GM21825 (cell line): ENCODE results near the gene UAP1.

Experiments
- ATAC-seq: cut with Tn5 transposase; IDR thresholded peaks from one replicate; pipeline ENCODE4 v1.9.1; 2021; ENCODE audit warnings: mild to moderate bottlenecking, moderate library complexity; ENCODE audit not compliant: unreplicated experiment

Gene UAP1

DNA sequence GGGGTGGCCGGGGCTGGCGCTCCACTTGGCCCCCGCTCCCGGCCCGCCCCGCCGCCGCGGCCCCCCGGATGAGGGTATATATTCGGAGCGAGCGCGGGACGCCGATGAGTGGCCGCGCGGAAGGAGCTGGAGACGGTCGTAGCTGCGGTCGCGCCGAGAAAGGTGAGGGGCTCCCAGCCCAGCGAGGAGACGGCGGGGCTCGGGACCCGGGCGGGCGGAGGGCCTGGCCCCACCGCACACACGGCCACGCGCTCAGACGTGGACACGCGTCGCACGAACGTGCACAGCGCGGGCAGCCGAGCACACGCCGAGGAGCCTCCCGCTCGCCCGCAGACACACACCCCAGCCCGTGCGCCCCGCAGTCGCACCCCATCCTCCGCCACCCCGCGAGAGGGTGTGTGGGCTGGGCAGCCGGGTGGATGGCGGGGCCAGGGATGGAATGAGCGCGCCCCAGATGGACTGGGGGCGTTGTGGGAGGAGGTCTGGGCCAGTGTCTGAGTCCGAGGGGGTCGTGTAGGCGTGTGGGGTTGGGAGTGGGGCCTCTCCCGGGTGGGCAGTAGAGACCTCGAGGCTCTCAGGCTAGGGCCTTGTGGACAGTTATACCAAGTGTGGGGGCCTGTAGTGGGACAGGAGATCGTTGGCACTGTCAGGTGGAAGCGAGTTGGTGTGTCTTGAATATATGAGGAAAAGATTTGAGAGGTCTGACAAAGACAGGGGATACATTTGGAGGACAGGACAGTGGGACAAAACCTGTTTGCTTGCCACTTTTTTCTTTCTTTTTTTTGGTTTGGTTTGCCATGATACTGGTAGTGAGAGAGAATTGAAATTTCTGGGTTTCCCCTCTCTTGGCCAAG is at the start of gene UAP1:
UAP1 (plus strand) TSS at position 107 of the 854 bp plus-strand sequence. CDS start 4,347 bp downstream, outside the sequence.
- ATAC-seq: peak; percentile 30

DNA sequence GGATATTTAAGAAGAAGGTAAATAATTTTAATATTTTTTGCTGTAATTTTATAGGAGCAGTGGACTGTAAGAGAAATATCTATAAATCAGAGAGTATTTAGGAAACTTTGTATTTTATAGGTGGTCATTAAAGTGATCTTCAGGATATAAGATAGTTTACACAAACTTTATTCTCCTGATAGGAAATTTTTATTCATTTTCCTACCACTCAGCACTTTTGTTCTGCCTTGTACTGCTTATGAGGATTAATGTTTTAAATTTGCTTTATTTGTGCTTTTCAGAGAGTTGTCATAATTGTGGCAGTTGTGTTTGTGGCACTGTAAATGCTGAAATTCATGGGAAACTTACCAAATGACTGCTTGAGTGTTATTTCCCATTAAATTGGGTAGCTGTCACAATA is 34.2 kb upstream of the UAP1 start:
- no peak for ATAC-seq

DNA sequence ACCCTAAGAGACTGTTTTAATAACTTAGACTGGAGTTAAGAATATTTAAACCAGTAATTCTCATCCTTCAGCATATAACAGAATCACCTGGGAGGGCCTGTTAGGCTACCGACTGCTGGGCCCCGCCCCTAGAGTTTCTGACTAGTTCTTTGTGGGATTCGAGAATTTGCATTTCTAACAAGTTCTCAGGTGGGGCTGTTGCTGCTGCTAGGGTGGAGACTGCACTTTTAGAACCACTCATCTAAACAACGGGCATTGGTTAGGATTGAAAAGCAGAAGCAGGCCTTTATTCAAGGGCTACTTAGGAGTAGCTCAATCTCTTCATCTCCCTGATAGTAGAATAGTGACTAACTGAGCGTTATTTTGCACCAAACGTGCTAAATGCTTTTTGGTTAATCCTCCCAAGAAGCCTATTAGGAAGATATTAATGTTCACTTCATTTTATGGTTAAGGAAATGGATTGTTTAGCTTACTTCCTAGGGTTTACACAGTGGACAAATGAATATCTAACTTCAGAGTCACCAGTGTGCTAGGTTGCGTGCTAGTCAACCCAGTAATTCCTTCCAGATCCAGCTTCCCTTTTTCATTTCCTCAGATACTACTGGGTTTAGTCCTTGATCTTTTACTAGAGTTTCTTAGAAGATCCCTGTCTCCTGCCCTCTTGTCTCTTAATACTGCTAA is 31.1 kb upstream of the UAP1 start:
- peak; percentile 93 for ATAC-seq

DNA sequence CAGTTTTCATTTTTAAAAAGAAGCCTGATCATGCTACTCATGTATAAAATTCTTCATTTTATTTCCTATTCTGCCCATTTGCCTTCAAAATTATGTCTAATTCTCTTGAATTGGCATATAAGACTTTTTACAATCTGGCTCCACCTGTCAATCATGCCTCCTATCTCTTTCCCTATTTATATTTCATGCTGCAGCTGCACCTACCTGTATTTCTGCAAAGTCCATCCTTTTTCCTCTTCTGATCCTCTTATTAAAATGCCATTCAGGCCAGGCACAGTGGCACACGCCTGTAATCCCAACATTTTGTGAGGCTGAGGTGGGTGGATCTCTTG is 30.6 kb upstream of the UAP1 start:
- ATAC-seq: no peak

DNA sequence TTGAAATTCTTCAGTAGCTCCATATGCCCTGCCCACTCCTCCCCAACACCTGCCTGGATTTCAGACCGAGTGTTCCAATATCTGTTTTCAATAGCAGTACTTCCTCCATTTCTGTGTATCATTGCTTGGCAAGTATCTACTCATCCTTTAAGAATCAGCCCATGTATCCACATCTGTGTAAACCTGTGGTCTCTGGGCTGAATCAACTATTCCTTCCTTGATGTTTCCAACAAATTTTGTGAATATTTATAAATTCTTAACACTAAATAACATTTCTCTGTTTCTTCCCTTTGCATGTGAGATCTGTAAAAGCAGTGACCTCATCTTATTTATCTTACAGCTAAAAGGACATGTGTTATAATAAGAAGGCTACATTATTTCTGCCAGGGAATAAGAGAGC is 26.0 kb upstream of the UAP1 start:
- no peak for ATAC-seq

DNA sequence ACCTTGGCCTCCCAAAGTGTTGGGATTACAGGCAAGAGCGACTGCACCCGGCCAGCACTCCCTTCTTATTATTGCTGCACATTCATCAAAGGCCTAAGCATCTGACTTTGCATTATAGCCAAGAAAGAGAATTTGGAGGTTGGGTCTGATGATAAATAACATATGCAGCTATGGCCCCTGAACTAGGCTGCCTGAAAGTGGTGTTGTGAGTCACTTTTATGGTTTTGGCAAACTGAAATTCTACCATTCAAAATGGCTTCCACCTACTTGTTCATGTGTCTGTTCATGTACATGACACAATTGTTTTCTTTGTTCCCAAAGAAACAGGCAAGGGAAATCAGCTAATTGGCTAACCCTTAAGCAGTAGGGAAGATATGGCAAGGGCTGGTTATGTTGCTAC is 25.0 kb upstream of the UAP1 start:
- ATAC-seq: no peak

DNA sequence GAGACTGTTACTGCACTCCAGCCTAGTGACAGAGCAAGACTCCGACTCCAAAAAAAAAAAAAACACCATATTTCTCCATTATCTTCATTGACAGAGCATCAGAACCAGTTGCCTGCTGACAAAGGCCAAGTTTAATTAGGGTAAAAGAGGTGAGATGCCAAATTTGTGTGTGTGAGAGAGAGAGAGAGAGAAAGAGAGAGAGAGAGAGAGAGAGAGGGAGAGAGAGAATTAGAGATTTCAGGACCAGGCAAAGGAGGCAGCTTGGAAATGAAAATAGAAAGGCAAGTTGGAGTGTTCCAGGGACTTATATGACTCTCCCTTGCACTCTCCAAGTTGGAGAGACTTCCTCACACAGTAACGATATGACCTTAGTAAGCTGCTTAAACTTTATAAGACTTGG is 24.3 kb upstream of the UAP1 start:
- no peak for ATAC-seq

DNA sequence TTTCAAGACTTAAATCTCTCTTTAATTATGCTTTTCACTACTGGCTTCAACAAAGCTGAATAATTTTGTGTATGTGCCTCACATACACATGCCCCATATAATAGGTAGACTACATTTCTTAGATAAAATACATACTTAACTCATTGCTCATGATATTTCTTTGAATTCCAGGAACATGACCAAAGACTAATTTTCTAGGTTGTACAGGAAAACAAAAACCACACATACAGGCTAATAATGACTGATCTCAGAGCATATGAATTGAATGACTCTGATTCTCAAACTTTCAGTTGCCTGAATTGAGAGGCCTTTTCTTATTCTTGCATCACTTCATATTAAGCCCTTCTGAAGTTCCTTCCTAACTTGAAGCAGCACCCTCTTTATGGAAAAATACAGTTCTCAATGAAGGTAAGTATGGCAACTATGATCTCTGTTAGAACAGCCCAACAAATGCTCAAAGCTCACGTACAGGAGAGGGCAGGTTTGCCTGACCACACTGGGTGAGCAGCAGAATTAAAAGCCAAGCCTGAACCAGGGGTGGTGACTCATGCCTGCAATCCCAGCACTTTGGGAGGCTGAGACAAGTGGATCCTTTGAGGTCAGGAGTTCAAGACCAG is 22.6 kb upstream of the UAP1 start:
- ATAC-seq: no peak

DNA sequence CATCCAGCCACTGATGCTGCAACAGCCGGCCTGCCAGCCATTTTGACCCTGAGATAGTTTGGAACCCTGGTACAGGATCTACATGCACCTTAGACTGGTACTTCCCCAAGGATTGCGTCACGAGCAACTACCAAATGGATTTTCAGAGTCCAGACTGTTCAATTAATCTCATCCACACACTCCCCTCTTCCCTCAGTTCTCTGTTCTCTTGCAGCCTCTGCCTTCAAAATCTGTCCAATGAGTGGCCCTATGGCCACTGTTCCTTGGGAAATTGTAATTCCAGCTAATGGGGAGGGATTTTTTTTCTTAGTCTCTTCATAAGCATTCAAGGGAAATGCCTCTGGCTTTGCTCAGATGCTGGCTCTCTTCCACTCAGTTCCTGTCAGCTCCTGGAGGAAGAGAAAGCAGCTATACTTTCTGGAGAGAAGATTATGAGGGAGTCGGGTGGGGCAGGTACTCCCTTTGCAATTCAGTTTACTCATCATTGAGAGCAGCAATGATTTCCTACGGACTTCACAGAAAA is 19.8 kb upstream of the UAP1 start:
- no peak for ATAC-seq

DNA sequence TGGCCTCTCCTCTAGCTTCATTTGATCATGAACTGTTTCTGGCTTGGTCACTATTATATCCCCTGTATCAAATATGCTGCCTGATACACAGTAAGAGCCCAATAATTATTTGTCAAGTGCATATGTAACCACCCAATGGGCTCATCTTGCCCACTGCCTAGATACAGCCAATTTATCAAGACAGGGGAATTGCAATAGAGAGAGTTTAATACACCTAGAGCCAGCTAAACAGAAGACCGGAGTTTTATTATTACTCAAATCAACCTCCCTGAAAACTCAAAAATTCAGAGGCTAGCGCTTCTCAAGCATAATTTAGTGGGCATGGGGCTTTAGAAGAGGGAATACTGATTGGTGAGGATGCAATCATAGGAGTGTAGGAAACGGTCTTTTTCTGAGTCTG is 18.3 kb upstream of the UAP1 start:
- no peak for ATAC-seq

DNA sequence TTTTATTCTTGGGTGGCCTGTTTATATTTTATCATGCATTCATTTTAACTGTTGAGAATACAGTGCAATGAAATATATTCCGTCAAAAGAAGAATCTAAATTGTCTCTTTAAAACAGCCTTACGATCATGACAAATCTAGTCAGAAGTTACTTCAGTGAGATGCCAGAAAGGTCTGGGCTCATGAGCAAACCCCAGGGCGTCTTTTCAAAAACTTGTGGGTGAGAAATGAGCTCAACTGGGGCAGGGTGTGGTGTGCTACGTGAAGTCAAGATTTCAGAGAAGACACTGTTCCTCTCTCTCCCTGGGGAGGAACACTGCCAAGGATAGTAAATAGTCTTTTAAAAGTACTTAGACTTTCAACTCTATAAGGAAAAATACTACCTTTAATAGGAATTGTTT is 13.4 kb upstream of the UAP1 start:
- ATAC-seq: no peak

DNA sequence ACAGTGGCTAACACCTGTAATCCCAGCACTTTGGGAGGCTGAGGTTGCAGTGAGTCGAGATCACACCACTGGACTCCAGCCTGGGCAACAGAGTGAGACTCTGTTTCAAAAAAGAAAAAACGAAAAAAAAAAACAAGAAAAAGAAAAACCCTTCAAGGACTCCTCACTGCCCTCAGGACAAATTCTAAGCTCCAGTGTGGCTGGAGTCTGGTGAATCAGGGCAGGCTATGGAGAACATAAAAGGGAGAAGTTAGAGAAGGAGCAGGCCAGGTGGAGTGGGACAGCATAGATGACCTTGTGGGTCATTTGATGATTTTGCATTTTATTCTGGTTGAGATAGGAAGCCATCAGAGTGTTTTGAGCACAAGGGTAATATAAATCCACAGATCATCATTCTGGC is 12.5 kb upstream of the UAP1 start:
- no peak for ATAC-seq

DNA sequence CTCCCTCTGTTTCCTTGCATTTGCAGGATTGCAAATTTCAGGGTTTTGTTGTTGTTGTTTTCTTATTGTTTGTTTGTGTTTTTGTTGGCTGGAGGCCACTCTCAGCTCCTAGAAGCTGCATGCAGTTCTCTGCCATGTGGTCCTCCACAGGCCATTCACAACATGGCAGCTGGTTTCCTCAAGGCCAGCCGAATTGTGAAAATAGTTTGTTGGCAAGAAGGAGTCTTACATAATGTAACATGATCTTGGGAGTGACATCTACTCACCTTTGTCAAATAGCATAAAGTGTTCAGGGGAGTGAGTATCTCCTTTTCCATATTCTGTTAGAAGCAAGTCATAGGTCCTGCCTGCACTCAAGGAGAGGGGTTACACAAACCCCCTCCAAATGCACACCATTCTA is 10.6 kb upstream of the UAP1 start:
- ATAC-seq: no peak

DNA sequence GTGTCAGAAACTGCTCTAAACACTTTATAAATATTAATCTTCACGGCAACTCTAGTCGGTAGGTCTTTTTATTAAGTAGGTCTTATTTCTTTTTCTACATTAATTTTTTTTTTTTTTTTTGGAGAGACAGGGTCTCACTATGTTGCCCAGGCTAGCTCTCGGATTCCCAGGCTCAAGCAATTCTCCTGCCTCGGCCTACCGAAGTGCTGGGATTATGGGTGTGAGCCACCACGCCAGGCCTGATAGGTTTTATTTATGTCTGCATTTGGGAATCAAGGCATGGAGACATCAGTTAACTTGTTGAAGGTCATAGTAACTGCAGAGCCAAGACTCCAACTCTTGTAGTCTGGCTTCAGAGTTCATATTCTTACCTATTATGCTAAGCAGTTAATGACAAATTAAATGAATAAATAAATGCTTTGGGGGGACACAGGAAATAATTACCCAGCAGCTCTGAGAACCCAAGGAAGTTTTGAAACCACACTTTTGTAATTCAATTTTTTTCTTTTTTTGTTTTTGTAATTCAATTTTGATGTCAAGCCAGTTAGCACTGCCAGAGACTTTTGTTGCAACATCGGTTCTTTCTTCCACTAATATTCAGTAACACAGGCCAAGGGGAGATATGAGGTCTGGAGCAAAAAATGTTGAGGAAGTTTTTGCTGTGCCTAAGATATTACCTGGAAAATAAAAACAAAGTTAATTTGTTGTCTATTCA is 9.4 kb upstream of the UAP1 start:
- ATAC-seq: no peak

DNA sequence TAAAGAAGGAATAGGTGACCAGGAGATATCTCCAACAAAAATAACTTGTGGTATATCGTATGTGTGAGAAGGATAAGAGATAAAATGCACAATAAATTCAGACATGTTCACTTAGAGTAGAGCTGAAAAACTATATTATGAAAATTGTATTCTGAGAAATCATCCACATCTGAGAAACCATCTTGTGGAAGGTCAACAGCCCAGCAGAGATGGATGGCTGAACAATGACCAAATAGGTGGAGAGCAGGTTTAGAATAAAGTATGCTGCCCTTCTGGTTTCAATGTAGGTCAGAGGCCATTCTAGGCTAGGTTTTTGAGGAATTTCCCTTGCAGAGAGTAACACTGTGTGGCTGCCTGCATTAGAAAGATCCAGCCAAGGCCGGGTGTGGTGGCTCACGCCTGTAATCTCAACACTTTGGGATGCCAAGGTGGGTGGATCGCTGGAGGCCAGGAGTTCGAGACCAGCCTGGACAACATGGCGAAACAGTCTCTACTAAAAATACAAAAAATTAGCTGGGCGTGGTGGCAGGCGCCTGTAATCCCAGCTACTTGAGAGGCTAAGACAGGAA is 8.8 kb upstream of the UAP1 start:
- ATAC-seq: no peak

DNA sequence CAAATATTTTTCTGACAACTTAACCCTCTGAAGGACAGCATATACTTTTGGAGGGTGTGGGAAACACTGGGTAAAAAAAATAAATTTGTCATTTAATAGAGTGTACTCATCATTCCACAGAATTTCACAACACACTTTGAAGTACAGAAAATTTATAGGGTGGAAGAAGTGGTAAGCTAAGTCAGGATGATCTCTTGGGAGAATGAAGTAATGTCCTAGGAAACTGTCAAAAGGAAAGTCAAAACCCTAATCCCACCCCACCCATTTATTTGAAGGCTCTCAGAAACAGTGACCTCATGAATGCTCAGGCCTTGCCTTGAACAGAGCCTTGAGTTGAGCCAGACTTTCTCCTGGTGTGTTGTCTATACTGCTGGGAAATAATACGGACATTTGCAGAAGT is 7.3 kb upstream of the UAP1 start:
- no peak for ATAC-seq

DNA sequence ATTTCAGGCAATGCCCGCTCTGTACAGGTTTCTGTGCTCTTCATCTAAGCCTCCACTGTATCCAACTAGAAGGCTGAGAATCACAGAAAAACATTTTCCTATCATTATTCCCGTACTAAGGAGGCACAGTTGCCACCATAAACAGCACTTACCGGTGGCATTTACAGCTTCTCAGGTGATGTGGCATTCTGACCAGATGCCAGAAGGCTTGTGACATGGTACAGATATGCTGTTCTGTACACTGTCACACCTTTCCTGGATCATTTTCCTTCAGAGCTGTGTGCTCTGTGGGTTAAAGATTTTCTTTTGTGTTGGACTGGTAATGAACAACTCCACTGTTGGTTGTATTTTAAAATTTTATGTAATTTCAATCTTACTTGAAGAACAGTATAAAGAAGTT is 4.0 kb upstream of the UAP1 start:
- no peak for ATAC-seq

DNA sequence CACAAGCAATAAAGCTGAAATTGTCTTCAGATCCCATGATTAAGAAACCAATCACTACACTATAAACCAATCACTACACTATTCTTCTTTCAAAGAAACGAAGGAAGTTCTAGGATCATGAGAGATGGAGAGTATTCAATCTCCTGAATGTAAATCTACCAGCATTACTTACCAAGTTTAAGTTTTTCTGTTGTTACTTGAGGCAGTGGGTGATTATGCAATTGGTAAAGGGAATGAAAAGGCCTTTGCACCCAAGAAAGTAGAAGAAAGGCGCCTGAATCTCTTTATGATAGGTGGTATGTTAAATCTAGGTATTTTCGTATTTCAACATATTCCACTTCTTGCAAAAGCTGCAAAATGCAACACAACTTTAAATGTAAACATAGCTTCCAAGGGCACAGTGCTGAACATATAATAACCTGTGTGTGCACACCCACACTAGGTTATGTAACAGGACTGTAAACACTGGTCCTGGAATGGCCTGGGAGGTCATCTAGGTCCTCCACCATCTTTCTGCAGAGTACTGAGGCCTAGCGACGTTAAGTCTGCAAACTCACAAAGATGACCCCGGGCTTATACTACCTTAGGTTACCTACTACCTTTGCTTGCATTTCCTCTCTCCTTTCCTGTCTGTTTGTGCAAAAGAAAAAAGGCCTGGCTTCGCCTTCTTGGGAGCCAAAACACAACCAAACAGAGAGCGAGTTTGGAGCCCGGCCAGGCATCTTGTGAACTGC is 1.1 kb upstream of the UAP1 start:
- no peak for ATAC-seq

DNA sequence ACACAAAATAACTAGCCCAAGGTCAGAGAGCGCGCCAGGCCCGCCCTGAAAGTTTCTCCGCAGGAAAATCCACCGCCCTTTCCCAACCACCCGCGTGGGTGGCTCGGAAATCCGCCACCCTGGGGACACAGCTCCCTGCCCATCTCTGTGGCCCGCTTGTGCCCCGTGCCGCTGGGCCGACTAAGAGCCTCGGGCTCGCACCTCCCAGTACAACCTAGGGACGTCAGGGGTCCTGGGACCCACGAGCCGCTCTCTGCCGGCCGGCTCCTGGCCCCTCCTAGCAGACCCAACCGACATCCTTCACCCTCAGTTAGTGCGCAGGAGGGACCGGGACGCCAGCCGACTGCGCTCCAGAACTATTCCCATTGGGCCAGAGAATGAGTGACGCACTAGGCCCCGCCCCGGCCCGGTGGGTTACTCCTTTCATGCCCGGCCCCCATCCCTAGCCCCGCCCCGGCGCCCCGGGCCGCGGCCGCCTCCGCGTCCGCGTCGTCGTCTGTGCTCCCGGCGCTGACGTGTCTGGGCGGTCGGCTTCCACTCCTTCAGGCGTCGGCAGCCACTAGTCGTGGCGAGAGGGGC is 396 bp upstream of the UAP1 start:
- ATAC-seq: peak; percentile 97

DNA sequence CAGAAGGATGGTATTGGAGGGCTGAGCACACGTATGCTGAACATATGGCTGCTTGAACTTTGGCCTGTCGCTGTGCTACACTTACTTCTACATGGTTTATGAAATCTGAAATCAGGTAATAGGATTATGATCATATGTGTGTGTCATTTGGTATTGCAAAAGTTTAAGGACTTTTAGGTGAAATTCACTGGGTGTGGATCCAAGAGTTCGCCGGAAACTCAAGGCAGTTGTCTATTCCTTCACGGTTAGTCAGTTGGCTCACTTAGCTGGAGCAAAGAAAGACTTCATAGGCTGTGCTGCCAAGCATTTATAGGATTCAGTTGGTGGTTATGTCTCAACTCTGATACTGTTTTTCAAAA is 927 bp downstream of the UAP1 start:
- ATAC-seq: no peak
